Measurements from ENCODE around the gene SMC5.
"Not testable (repeated sequence)": the region's sequence is repeated elsewhere in the genome, so short reads cannot be mapped to it uniquely, and the experiment has no call there.

The SMC5 gene

DNA sequence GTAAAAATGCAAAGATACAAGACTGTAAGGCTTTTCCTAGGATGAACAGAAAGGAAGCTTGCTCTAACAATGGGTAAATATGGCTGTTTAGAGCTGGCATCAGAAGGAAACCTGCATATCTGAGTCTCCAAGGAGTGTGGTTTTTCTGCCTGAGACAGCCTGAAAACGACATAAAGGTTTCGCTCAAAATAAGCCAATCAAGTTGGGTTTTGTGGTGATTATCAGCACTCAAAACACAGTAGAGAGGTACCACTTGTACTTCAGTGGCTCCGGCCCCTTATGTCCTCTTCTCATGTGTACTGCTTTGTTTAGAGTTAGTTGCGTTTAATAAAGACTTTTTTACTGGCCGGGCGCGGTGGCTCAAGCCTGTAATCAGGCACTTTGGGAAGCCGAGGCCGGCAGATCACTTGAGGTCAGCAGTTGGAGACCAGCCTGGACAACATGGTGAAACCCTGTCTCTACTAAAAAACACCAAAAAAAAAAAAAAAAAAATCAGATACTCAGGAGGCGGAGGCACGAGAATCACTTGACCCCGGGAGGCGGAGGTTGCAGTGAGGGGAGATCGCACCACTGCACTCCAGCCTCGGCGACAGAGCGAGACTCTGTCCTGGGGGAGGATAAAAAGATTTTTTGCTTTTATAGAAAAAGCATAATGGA, 116.3 kb downstream of the SMC5 start:
- DNase-seq: no peak

DNA sequence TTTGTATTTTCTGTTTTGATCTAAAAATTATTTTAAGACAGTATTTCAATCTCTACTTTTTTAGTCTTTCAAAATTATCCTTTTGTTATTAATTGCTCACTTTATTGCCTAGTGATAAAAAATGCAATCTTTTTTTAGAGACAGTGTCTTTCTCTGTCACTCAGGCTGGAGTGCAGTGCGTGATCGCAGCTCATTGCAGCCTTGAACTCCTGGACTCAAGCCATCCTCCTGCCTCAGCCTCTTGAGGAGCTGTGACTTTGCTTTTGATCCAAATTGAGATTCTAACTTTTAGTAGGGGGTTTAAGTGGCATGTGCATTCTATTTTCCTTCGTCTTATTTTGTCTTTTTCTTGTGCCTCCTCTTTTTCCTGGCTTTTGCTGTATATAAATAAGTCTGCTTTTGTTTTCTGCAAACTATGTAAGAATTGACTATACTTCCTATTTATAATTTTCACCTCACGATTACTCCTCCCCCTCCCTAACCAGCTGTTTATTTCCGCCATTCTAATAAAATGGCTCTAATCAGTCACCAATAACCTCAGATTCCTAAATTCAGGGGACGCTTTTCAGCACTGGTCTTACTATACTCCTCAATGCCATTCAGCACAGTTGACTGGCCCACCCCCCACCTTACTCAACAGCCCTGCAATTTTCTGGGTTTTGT, 123.4 kb downstream of the SMC5 start:
- DNase-seq: no peak

DNA sequence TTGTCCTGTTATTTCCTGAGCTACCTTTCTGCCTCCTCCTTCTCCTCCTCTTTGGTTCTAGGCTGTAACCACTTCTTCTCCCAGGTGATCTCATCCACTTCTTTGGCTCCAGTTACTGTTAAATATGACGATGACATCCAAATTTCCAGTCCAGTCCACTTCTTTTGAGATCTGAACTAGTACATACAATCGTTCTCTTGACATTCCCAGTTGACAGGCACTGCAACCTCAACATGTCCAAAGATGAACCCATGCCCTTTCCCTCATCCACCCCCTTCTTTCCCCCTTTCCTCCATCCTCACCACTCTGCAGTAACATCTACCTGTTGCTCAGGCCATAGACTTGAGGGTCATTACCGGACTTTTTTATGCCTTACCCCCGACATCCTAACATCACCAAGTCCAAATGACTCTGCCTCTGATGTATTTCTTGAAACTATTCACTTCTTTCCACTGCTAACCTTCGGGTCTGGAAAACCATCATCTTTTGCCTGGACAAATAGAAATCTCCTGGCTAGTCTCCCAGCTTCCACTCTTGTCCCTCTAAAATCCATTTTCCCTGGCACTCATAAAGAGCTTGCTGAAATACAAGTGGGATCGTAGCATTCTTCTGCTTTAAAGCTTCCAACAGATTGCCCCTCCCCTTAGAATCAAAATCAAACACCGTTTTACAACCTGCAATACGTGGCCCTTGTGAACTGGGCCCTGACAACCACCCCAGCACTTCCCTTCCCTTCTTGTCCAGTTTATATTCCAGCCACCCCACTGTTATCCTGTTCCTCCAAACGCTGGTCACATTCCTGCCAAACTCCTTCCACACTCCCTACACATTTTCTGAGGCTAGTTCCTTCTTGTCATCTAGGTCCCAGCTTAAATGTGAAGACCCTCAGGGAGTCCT, 124.2 kb downstream of the SMC5 start:
- DNase-seq: peak; percentile 69

DNA sequence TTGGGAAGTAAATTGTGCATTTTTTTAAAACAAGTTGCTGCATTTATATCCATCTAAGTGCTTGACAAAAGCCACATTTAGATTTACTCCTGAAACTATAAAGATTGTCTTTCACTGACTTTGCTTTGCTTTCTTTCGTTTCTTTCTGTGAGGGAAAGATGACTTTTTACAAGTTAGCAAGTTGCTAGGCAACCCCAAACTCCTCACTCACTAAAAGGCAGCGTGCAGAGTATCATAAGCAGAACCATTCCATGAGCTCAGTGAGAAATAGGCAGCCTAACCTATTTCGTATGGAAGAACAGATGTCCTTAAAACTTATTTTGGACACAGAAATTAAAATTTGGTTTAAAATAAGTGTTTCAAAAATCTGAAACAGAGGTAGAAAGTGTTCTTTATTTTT, 126.6 kb downstream of the SMC5 start:
- DNase-seq: no peak

DNA sequence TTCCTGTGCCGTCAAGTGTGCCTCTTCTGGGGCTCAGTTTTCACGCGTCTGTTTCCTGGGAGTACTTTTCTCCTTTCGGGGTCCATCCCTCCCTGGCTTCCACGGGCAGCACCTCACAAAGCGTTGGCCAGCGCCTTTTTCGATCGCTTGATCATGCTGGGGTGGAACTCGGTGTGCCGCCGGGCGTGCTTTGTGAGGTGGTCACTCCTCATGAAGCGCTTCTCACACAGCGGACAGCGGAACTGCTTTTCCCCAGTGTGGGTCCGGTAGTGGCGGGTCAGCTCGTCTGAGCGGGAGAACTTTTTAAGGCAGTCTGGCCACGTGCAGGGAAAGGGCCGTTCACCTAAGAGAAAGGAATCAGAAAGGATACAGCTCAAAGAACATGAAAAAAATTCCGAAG, 128.9 kb downstream of the SMC5 start:
- DNase-seq: no peak

DNA sequence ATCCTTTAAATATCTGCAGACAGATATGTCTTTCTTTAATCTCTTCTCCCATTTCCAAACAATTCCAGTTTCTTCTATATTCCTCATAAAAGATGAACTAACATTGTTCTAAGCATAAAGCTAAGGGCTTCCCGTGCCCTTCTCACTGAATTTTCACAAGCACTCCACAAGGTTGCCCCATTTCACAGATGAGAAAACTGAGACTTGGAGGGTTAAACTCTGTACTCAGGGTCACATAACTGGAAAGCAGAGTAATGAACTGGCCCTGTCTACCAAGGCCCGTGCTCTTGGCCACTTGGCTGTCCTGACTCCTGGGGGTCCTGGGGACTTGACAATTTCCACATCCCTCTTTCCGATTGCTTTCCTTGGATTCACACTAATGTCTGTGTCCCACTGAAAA, 130.4 kb downstream of the SMC5 start:
- DNase-seq: no peak

DNA sequence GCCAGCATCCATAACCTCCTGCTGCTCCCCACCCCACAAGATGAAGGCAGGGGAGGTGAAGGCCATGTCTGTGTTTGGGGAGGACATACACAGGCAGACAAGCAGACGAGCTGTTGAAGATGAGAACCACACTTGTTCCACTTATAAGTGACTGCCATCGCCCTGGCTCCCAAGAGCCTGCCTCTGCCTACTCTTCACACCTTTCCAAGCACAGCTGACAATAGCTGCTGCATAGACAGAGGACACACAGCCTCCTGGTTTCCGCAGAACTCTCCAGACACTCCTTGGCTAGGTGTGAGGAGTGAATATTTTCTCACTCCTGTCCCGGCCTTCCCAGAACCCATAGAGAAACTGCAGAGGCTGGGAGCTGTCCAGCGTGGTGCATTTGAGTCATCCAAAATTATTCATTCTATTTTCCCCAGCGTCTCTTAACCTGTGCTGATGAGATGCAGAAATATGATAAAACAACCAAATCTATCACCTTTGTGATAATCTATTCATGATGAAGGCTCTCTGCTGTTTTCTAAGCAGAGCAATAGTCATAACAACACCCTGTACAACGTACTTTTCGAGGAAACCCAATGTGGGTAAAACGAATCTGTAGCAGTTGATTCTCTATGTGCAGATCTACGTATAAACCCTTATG, 131.0 kb downstream of the SMC5 start:
- DNase-seq: no peak

DNA sequence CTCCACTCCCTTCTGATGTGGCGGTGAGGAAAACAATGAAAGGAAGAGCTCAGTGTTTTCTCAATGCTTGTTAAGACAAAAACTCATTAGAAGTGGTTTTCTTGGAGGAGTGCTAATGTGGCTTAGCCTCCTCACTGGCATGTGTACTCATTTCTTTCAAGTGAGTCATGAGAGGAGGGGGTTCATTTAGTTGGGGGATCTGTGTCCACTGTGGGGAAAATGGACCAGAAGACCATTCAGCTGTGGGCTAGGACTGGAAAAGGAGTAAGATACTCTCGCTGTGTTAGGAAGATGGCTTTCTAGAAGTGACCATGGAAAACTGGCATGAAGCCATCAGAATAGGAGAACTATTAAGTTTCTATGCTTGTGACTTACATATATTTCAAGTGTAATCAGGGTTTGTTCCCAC, 132.2 kb downstream of the SMC5 start:
- DNase-seq: no peak

DNA sequence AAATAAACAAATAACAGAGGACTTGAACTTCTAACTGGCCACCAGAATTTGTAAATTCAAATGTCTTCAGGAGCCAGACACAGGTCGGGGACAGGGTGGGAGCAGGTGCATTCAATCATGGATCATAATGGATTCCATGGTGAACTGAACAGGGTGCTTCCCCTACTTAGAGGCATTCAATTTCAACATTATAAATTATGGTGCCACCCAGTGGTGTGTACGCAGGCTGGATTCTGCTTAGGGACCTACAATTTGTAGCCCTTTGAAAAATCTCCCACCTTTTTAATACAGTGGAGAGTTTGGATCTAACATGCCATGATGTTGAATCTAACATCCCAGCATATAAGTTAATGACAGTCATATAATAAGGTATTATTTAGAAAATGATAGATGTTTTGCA, 133.4 kb downstream of the SMC5 start:
- peak; percentile 24 for DNase-seq

DNA sequence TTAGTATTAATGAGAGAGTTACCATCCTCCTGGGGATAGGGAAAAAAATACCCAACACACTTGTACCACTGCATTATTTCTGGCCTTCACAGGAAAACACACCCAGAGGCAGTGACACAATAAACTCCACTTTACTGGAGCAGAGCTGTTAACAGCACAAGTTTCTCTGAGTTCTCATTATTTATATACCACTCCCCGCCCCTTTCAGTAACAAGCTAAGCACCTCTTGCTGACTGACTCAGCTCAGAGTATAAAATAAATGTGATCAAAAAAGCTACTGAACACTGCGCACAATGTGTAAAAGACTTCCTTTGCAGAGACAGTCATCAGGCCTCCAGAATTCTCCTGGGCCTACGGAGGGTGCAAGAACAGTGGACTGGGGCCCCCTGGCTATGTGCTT, 134.1 kb downstream of the SMC5 start:
- no peak for DNase-seq

DNA sequence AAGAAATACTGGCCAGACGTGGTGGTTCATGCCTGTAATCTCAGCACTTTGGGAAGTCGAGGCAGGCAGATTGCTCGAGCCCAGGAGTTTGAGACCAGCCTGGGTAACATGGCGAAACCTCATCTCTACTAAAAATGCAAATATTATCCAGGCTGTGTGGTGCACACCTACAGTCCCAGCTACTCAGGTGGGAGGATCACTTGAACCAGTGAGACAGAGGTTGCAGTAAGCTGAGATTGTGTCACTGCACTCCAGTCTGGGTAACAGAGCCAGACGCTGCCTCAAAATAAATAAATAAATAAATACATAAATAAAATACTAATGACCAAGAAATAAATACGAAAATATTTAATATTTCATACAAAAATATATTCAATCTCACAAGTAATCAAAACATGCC, 136.9 kb downstream of the SMC5 start:
- no peak for DNase-seq

DNA sequence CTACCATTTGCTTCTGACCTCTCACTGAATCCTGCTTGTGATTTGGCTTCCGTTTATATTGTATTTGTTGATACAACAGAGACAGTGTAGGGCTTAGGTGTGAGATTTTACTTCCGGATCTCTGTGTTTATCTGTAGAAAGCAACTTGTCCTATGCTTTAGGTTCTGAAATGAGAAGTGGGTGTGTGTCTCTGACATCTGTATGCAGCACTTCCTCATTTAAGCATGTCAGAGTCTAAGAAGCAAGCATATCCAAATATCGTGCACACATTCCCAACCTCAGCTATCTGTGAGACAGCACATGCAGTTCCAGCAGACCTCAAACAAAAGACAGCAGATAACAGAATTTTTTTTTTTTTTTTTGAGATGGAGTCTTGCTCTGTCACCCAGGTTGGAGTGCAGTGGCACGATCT, 139.4 kb downstream of the SMC5 start:
- no peak for DNase-seq

DNA sequence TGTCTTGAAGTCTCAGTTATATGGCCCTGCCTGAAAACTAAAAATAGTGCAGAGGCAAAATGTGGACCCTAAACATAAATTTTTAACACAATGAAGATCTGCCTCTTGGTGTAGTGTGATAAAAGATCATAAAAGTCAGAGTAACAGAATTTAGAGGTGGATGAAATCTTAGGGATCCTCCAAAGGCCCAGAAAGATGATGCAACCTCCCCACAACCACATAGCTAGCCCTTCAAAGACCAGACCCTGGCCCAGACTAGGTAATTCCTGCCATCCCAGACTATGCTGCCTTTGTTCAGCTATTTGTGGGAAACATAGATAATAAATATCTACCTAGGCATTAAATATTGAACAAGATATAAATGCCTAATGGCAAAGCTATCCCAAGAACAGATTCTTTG, 140.4 kb downstream of the SMC5 start:
- no peak for DNase-seq

DNA sequence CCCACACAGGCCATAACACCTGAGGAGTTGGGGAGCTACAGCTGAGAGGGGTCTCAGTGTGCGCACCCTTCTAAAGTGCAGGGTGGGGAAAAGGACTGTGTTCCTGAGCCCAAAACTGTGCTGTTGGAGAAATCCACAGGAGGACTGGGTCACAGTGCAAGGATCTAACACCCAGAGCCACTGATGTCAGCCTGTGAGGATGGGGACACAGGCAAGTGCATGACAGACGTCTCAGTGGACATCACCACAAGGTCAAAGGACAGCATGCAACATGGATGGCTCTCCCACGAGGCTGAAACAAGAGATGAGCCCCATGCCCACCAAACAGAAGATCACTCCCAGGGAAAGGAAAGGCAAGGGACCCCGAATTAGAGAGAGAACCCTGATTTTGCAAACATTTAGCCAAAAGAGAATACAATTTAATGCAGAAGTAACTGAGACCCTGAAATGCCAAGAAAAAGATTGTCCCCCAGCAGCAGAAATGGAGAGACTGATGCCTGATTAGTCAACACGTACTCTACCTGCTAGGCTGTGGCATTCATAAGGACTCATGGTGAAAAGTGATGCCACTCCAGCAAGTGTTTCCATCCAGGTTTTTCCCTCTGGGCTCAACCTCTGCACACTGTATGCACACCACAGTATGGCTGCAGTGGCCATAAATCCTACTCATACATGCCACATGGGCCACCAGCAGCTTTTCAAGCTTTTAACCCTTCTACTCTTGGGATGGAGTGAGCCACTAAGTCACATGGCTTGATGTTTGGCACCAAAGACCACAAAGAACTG, 141.5 kb downstream of the SMC5 start:
- no peak for DNase-seq

DNA sequence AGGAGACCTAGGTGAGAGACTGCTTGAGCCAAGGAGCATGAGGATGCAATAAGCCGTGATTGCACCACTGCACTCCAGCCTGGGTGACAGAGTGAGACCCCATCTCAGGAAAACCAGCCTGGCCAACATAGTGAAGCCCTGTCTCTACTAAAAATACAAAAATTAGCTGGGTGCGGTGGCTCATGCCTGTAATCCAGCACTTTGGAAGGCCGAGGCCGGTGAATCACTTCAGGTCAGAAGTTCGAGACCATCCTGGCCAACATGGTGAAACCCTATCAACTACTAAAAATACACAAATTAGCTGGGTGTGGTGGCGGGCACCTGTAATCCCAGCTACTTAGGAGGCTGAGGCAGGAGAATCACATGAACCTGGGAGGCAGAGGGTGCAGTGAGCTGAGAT, 142.5 kb downstream of the SMC5 start:
- not testable (repeated sequence) for DNase-seq

DNA sequence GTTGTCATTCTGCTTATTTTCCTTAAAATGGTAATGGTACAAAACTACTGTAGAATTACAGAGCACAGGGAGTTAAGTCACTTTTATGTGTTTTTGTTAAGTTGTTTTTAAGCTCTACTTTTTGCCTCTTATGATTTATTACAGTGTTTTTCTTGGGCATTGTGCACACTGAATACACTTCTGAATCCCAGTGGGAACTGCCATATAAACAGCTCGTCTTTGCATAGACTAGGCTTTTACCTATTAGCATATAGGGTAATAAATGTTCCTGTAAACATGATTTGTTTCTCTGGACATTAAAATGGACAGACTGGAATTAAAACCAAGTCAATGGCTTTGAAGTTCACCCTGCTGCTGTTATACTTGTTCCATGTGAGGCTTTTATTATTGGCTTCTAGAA, 143.4 kb downstream of the SMC5 start:
- no peak for DNase-seq

DNA sequence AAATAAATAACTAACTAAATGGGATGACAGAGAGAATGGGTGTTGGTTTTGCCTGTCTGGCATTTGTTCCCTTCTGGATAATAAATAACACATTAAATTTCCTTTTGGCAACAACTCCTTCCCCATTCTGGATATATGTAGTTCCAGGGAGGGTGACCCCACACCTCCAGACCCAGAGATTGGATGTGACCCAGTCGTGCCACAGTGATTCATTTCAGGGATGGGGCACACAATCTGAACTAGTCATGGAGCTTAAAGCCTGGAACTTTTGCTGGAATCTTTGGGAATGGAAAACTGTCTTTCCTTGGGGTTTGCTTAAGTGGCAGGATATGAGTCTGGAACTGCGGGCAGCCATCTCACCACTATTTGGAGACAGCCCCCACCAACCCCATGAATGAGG, 144.4 kb downstream of the SMC5 start:
- DNase-seq: no peak

DNA sequence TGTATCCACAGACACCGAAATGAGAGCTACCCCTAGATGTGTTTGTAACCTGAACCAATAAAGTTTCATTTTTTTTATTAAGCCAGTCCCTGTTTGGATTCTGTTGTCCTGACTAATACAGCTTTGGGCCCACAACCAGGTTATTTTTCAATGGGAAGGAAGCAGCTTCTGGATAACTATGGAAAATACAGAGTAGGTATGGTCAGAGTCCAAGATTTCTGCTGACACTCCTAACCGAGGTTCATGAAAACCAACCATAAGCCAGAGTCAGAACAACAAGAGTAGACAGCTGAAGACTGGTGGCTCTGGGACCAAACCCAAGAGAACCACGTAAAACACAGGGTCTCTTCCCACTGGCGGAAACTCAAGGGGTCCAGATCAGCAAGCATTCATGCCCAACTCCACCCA, 144.8 kb downstream of the SMC5 start:
- no peak for DNase-seq

DNA sequence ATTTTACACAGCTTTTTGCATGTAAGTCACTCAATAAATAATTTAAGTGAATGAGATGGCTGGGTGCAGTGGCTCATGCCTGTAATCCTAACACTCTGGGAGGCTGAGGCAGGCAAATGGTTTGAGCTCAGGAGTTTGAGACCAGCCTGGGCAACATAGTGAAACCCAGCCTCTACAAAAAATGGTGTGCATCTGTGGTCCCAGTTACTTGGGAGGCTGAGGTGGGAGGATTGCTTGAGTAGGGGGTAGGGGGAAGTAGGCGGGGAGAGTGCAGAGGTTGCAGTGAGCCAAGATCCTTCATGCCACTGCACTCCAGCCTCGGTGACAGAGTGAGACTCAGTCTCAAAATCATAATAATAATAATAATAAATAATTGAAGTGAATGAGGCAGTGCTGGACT, 145.5 kb downstream of the SMC5 start:
- no peak for DNase-seq

Data from NCI-H1092 (cell line).